DOHH2 (cell line): ENCODE results near the gene RNF13.

Source experiments
- EZH2phosphoT487 ChIP-seq: fragments of 200-600 bp; sonication (generic); IDR thresholded peaks from 2 replicates; pipeline ENCODE4 v1.6.1; 2017; ENCODE audit warnings: borderline replicate concordance, mild to moderate bottlenecking, antibody characterized with exemption, low read length, moderate library complexity, mixed read lengths
- TF ChIP-seq, protein P1 (sequence below): fragments of 200-600 bp; sonication (generic); IDR thresholded peaks from one replicate; pipeline ENCODE4 v1.5.1; 2014; ENCODE audit warnings: antibody characterized with exemption, mild to moderate bottlenecking, low read depth, low read length; ENCODE audit not compliant: poor library complexity, severe bottlenecking

DNA sequence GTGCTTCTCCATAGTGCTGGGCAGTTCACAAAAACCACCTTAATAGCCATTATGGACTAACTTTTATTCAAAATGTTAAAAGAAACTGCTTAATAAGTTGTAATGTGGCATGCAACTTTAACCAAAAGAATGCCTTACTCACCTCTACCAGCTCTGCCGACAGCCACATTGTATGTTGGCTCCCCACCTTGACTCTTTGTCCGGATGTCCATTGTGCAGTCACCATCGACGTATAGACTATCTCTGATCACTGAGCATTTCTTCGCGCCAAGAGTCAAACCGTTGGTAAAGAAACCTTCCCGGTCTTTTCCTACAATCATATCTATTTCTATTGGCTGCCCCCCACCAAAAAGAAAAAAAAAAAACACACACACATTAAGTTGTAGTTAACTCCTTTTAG lies 155.2 kb downstream of the RNF13 start:
- TF ChIP-seq, protein P1, sequence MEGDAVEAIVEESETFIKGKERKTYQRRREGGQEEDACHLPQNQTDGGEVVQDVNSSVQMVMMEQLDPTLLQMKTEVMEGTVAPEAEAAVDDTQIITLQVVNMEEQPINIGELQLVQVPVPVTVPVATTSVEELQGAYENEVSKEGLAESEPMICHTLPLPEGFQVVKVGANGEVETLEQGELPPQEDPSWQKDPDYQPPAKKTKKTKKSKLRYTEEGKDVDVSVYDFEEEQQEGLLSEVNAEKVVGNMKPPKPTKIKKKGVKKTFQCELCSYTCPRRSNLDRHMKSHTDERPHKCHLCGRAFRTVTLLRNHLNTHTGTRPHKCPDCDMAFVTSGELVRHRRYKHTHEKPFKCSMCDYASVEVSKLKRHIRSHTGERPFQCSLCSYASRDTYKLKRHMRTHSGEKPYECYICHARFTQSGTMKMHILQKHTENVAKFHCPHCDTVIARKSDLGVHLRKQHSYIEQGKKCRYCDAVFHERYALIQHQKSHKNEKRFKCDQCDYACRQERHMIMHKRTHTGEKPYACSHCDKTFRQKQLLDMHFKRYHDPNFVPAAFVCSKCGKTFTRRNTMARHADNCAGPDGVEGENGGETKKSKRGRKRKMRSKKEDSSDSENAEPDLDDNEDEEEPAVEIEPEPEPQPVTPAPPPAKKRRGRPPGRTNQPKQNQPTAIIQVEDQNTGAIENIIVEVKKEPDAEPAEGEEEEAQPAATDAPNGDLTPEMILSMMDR = no peak
- TF ChIP-seq EZH2phosphoT487 = no peak
